Thymus (tissue), 14 donors: ENCODE measurements around the gene CLDN5. TPM values are rescaled to one million over a fixed set of nuclear protein-coding genes. Genes with fewer than 3 reads are reported as not detected.

Experiments used
- DNase-seq, 9 donors: peaks; one replicate each; pipeline ENCODE4 v3.0.0-alpha.2; 2013; ENCODE audit warnings: low spot score in 9 of 9, low read depth in 6 of 9, missing footprints in 1 of 9
- H3K27ac ChIP-seq, 2 donors: one replicate each; pipeline ENCODE4 v1.5.1; 2013; ENCODE audit warnings: control low read depth in 1 of 2, low read depth in 1 of 2, low read length in 1 of 2, mild to moderate bottlenecking in 1 of 2, moderate library complexity in 1 of 2
- H3K27me3 ChIP-seq, 2 donors: one replicate each; pipeline ENCODE4 v1.5.1; 2013; ENCODE audit warnings: low read length in 1 of 2; ENCODE audit not compliant: control insufficient read depth in 2 of 2, insufficient read depth in 1 of 2
- H3K36me3 ChIP-seq, 2 donors: one replicate each; pipeline ENCODE4 v1.5.1; 2013; ENCODE audit warnings: low read length in 1 of 2, mild to moderate bottlenecking in 1 of 2, moderate library complexity in 1 of 2; ENCODE audit not compliant: control insufficient read depth in 2 of 2, insufficient read depth in 2 of 2
- H3K4me1 ChIP-seq, 2 donors: one replicate each; pipeline ENCODE4 v1.5.1; 2013; ENCODE audit warnings: low read length in 2 of 2; ENCODE audit not compliant: control insufficient read depth in 2 of 2, insufficient read depth in 2 of 2
- H3K4me3 ChIP-seq, 2 donors: one replicate each; pipeline ENCODE4 v1.5.1; 2013; ENCODE audit warnings: low read length in 2 of 2, control low read depth in 1 of 2, mild to moderate bottlenecking in 1 of 2
- H3K9me3 ChIP-seq, 2 donors: one replicate each; pipeline ENCODE4 v1.5.1; 2013; ENCODE audit warnings: low read length in 1 of 2, mild to moderate bottlenecking in 1 of 2; ENCODE audit not compliant: control insufficient read depth in 2 of 2, insufficient read depth in 1 of 2
- WGBS: extraction: QIAGEN DNeasy Blood & Tissue Kit; methylation state at CpG from one replicate; pipeline ENCODE4 v1.1.7; 2013; 5-methylcytosine and 5-hydroxymethylcytosine counted together
- long read RNA-seq, 10 donors: transcript quantifications; one replicate each; lab custom pipeline, GENCODE V29; 2026
- polyA plus RNA-seq: library from polyadenylated mRNA; stranded (reverse); fragments of 200-250 nt; gene quantifications from one replicate; pipeline ENCODE4 v1.2.3, GENCODE V29; 2013
- total RNA-seq: library from RNA; stranded (reverse); fragments of 120-200 nt; gene quantifications from one replicate; pipeline ENCODE4 v1.2.4, GENCODE V29; 2013
- donor health status: healthy.

The CLDN5 gene, protein sequence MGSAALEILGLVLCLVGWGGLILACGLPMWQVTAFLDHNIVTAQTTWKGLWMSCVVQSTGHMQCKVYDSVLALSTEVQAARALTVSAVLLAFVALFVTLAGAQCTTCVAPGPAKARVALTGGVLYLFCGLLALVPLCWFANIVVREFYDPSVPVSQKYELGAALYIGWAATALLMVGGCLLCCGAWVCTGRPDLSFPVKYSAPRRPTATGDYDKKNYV
- total RNA-seq (8.9 TPM), polyA plus RNA-seq (112 TPM)
- long read RNA-seq, donor 1, partial matches to known transcripts = 0 of 1 reads
- long read RNA-seq, donor 1, other reads (novel, unspliced or antisense) = 0 of 1 reads
- long read RNA-seq, donor 2, transcript CLDN5-201 (1 exons, 2,357 nt) = major isoform, 52 of 53 reads
- long read RNA-seq, donor 2, partial matches to known transcripts = 0 of 53 reads
- long read RNA-seq, donor 2, other reads (novel, unspliced or antisense) = 0 of 53 reads
- long read RNA-seq, donor 3, transcript CLDN5-201 (1 exons, 2,357 nt) = major isoform, 18 of 20 reads
- long read RNA-seq, donor 3, partial matches to known transcripts = 0 of 20 reads
- long read RNA-seq, donor 3, other reads (novel, unspliced or antisense) = 0 of 20 reads
- long read RNA-seq, donor 4, transcript CLDN5-201 (1 exons, 2,357 nt) = major isoform, 16 of 16 reads
- long read RNA-seq, donor 4, partial matches to known transcripts = 0 of 16 reads
- long read RNA-seq, donor 4, other reads (novel, unspliced or antisense) = 0 of 16 reads
- long read RNA-seq, donor 5, transcript CLDN5-201 (1 exons, 2,357 nt) = major isoform, 39 of 42 reads
- long read RNA-seq, donor 5, partial matches to known transcripts = 0 of 42 reads
- long read RNA-seq, donor 5, other reads (novel, unspliced or antisense) = 0 of 42 reads
- long read RNA-seq, donor 6, transcript CLDN5-201 (1 exons, 2,357 nt) = major isoform, 31 of 32 reads
- long read RNA-seq, donor 6, partial matches to known transcripts = 0 of 32 reads
- long read RNA-seq, donor 6, other reads (novel, unspliced or antisense) = 0 of 32 reads
- long read RNA-seq, donor 7, transcript CLDN5-201 (1 exons, 2,357 nt) = major isoform, 15 of 16 reads
- long read RNA-seq, donor 7, partial matches to known transcripts = 0 of 16 reads
- long read RNA-seq, donor 7, other reads (novel, unspliced or antisense) = 0 of 16 reads
- long read RNA-seq, donor 8, transcript CLDN5-201 (1 exons, 2,357 nt) = major isoform, 20 of 20 reads
- long read RNA-seq, donor 8, partial matches to known transcripts = 0 of 20 reads
- long read RNA-seq, donor 8, other reads (novel, unspliced or antisense) = 0 of 20 reads
- long read RNA-seq, donor 9, transcript CLDN5-201 (1 exons, 2,357 nt) = major isoform, 10 of 10 reads
- long read RNA-seq, donor 9, partial matches to known transcripts = 0 of 10 reads
- long read RNA-seq, donor 9, other reads (novel, unspliced or antisense) = 0 of 10 reads
- long read RNA-seq, donor 10, transcript CLDN5-201 (1 exons, 2,357 nt) = major isoform, 35 of 35 reads
- long read RNA-seq, donor 10, partial matches to known transcripts = 0 of 35 reads
- long read RNA-seq, donor 10, other reads (novel, unspliced or antisense) = 0 of 35 reads

DNA sequence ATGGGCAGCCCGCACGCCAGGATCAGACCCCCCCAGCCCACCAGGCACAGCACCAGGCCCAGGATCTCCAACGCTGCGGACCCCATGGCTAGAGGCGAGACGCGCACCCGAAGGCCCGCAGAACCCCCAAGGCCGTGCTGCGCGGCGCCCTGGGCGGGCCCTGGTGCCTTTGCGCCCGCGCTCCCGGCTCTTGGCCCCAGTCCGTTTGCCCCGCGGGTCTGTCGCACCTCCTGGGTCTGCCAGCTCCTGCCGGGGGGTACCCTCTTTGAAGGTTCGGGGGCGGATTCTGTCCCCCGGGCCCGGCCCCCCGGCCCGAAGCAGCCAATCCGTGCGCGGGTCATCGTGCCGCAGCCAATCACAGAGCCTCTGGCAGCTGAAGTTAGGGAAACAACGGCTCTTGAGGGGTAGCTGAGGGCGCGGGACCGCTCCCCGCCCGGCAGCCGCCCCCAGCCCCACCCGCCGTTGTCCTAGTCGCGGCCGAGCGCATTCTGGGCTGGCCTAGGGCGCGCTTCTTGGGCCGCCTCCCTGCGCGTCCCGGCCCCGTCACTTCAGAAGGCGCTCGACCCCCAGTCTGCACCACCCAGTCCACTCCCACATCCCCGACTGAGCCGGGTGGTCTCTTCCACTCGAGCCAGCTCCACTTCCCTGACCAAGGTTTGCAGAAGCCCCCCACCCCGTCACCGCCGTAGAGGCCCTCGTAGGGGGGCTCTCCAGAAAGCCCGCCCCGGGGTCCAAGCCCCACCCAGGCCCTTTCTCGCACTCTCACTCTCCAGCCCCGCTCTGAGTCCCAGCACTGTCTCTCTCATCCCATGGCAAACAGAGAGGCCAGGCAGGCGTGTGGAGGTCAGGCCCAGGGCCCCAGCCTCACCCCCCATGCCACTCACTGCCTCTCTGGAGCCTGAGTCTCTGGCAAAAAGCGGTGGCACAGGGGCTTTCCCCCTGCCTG, at the start of gene CLDN5:
CLDN5 (minus strand) TSS at position 241 of the 946 bp plus-strand sequence; CDS start at position 86, 155 bp downstream.
- Histone ChIP-seq H3K9me3 (no peaks in the 10 kb centered on the region), H3K4me1 (peaks cover 3 to 26% of the 10 kb centered on the region in 2 donors), H3K36me3 (peaks cover 3 to 10% of the 10 kb centered on the region in 2 donors), H3K4me3 (peak within 1 kb of the TSS in 1 of 2 donors; percentile 46), H3K27ac (peak within 1 kb of the TSS in 1 of 2 donors; percentile 54), H3K27me3 (peaks cover 25 to 53% of the 10 kb centered on the region in 2 donors)
- peak in 2 of 9 donors; percentile 8 to 34 for DNase-seq
- 8% methylated on average over 69 of the region's 69 CpGs for WGBS

DNA sequence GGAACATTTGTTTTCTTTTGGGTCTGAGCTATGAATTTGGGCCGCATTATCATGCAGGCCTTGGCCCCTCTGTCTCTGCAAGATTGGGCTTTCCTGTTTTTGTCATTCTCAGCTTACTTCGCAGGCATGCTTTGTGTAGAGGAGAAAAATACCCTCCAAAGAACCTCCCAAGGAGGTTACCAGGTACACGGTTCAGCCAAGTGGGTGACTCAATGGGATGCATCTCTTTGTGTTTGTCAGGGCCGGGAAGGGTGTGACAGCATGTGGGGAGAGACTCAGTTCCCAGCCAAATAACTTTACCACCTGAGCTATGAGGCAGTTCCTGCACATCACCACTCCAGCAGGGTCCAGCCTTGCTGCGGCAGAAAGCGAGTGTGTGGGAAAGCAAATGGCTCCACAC, 47.8 kb upstream of the CLDN5 start:
- H3K27ac ChIP-seq = no peak overlapping the region
- 97% methylated on average over 6 of the region's 6 CpGs for WGBS
- no peaks in the 10 kb centered on the region for H3K9me3 ChIP-seq
- no peak for DNase-seq
- H3K27me3 ChIP-seq = no peaks in the 10 kb centered on the region
- no peaks in the 10 kb centered on the region for H3K4me1 ChIP-seq
- no peaks in the 10 kb centered on the region for H3K36me3 ChIP-seq
- H3K4me3 ChIP-seq = no peak overlapping the region

DNA sequence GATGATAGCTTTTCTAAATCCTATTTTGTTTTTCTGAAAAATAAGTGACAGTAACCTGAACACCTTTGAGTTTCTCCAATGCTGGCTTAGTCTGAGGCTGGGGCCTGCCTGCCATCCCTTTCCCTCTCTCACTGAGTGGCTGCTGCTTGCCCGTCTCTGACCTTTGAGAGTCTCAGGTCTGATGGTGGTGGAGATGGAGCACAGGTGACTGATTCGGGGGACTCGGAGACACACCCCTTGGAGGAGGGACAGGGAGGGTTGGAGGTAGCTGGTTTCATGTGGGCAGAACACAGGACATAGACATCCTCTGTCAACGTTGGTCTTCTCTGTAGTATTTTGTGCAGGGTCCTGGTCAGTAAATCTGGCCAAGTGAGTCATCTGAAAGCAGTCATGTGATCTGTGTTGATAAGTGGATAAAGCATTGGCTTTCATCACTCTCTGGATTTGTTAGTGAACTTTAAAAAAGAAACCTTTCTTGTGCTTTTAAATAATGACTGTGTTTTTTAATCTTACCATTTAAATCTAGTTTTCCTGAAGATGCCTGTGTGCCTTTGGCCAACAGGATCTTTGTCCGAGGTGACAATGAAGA, 47.1 kb upstream of the CLDN5 start:
- WGBS = 91% methylated on average over 5 of the region's 5 CpGs
- no peak for DNase-seq
- Histone ChIP-seq H3K36me3 (no peaks in the 10 kb centered on the region), H3K27ac (no peak overlapping the region), H3K9me3 (no peaks in the 10 kb centered on the region), H3K27me3 (no peaks in the 10 kb centered on the region), H3K4me3 (no peak overlapping the region), H3K4me1 (no peaks in the 10 kb centered on the region)

DNA sequence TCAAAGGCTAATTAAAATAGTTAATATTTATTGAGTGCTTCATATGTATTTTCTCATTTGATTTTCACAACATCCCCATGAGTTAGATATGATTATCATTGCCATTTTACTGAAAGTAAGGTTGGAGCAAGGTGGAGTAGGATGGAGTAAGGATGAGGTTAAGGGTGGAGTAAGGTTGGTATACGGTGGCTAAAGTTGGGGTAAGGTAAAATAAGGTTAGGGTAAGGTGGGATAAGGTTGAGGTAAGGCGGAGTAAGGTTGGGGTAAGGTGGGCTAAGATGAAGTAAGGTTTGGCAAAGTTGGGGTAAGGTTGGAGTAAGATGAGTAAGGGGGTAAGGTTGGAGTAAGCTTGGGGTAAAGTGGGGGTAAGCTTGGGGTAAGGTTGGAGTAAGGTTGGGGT, 45.8 kb upstream of the CLDN5 start:
- no peak overlapping the region for H3K27ac ChIP-seq
- no peaks in the 10 kb centered on the region for H3K4me1 ChIP-seq
- 96% methylated on average over 2 of the region's 2 CpGs for WGBS

DNA sequence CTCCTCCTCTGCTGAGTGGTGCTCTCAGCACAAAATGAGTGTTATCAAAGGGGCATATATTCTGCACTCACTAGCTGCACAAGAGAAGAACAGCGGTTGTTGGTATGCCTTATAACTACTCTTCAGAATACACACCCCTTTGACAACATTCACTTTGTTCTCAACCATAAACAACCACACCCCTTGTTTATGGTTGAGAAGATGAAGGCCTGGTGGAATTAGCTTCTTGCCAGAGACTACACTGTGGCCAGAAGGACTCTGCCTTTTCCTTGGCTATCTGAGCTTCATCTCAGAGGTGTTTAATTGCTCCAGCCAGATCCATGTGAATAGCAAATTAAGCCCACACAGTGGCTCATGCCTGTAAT, 45.0 kb upstream of the CLDN5 start:
- no peaks in the 10 kb centered on the region for H3K9me3 ChIP-seq
- H3K27me3 ChIP-seq = no peaks in the 10 kb centered on the region
- H3K27ac ChIP-seq = no peak overlapping the region
- 96% methylated on average over 1 of the region's 1 CpG for WGBS
- H3K4me1 ChIP-seq = no peaks in the 10 kb centered on the region
- no peak overlapping the region for H3K4me3 ChIP-seq
- DNase-seq = no peak
- no peaks in the 10 kb centered on the region for H3K36me3 ChIP-seq

More for the DNA sequence above, 45.8 kb upstream of the CLDN5 start:
- H3K36me3 ChIP-seq = no peaks in the 10 kb centered on the region
- no peak overlapping the region for H3K4me3 ChIP-seq
- DNase-seq = no peak
- H3K27me3 ChIP-seq = no peaks in the 10 kb centered on the region
- H3K9me3 ChIP-seq = no peaks in the 10 kb centered on the region

DNA sequence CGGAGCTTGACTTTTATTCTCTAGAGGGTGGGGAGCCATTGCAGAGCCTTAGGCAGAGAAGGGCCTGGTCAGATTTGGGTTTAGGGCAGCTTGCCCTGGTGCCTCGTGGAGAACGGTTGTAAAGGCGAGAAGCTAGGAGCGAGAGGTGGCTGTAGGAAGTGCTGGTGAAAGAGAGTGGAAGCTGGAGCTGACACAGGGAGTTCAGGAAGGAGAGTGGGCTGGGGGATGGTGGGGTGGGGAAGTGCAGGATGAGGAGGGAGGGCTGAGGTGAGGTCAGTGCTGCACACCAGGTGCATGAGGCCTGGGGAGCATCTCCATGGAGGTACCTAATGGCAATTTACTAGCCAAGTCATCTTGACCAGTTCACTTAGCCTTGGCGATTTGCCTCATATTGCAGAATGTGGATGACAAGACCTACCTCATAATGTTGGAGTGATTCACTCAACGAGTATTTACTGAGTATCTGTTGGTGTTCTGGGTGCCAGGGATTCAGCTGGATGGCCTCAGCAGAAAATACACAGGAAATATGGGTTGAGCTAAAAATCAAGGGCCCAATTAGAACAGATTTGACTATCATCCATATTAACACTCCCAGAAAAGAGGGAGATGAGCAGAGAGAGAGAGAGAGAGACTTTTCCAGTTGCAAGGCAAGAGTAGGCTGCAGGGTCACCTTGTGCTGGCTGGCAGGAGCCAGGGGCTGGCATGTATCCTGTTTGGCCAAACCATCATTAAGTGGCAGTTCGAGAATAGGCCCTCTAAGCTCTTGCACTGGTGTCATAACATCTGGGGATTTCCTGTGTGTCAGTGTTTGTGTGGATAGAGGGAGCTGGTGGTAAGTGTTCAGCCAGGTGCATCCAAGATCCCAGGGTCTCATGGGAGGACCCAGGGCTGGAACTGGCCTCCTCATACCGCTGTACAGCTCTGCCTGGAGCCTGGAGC, 44.4 kb upstream of the CLDN5 start:
- Histone ChIP-seq H3K9me3 (no peaks in the 10 kb centered on the region), H3K36me3 (no peaks in the 10 kb centered on the region), H3K27me3 (no peaks in the 10 kb centered on the region), H3K4me1 (no peaks in the 10 kb centered on the region), H3K27ac (no peak overlapping the region), H3K4me3 (no peak overlapping the region)
- DNase-seq = no peak
- 92% methylated on average over 9 of the region's 9 CpGs for WGBS
